HAP-1 (cell line): ENCODE results near the gene LATS2.

Source experiments
- DNase-seq, 2 experiments: peaks; one replicate each; pipeline ENCODE4 v3.0.0-alpha.2; 2016 to 2020; ENCODE audit warnings: low spot score in 2 of 2
- H3K27me3 ChIP-seq: fragments of 250-450 bp; sonication (Bioruptor Pico); 2 replicates; pipeline ENCODE4 v1.5.1; 2020; ENCODE audit warnings: low read depth, mild to moderate bottlenecking, moderate library complexity
- H3K36me3 ChIP-seq: fragments of 250-450 bp; sonication (Bioruptor Pico); replicated peaks from 2 replicates; pipeline ENCODE4 v1.5.1; 2020; ENCODE audit warnings: mild to moderate bottlenecking
- H3K4me1 ChIP-seq: fragments of 250-450 bp; sonication (Bioruptor Pico); 2 replicates; pipeline ENCODE4 v1.5.1; 2020; ENCODE audit warnings: mild to moderate bottlenecking
- H3K4me3 ChIP-seq: fragments of 250-450 bp; sonication (Bioruptor Pico); 2 replicates; pipeline ENCODE4 v1.5.1; 2020; ENCODE audit warnings: mild to moderate bottlenecking, moderate library complexity
- H3K9me3 ChIP-seq: fragments of 250-450 bp; sonication (Bioruptor Pico); 2 replicates; pipeline ENCODE4 v1.5.1; 2020; ENCODE audit warnings: mild to moderate bottlenecking, moderate library complexity
- in situ Hi-C: fragments of 300-500 bp; cut with MboI; formaldehyde crosslinking; loops from 3 replicates; pipeline ENCODE4 v1.14.3; 2020; ENCODE audit warnings: low sequenced_read_pairs, inconsistent platforms, mixed read lengths

The LATS2 gene

DNA sequence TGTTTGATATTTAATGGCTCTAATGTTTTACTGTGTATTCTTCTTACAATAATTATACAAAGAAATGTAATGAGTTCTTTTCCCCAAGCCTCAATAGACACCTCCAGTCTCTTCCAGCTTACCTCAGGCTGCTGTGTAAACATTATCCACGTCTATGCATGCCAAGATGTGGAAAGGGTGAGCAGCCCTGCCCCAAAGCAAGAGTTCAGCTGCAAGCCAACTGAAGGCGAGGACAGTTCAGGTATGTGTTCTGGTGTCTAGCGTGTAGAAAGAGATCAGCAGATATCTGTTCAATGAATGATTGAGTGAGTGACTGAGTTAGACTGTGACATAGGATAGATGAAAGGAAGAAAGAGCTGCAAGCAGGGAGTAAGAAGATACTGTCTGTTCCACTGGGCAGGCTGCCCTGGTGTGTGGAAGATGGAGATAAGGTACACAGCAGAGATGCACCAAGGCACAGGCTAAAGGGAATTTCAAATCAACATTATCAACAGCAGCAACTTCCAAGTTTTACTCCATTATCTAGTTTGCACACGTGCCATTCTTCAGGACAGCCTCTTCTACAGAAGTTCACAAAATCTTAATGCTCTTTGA, 66.0 kb downstream of the LATS2 start:
- Histone ChIP-seq H3K27me3 (no peaks in the 10 kb centered on the region), H3K4me3 (no peak overlapping the region), H3K9me3 (no peaks in the 10 kb centered on the region), H3K36me3 (peaks cover 11% of the 10 kb centered on the region), H3K4me1 (no peaks in the 10 kb centered on the region; the same call in 1 of the 2 replicates)
- in situ Hi-C loops: no loop called here
- no peak for DNase-seq

DNA sequence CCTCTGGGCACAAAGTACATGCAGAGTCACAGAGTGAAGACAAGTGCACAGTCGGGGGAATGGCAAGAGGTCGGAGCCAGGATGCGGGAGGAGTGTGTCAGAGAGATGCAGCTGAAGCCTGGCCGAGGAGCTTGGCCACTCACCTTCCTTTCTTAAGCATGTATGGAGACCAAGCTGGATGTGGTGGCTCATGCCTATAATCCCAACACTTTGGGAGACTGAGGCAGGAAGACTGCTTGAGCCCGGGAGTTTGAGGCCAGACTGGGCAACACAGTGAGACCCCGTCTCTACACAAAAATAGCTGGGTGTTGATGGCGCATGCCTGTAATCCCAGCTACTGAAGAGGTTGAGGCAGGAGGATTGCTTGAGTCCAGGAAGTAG, 67.0 kb downstream of the LATS2 start:
- H3K36me3 ChIP-seq: peaks cover 15% of the 10 kb centered on the region
- no peak for DNase-seq
- no peak overlapping the region for H3K4me3 ChIP-seq
- H3K4me1 ChIP-seq: no peaks in the 10 kb centered on the region; the same call in 1 of the 2 replicates
- H3K9me3 ChIP-seq: no peaks in the 10 kb centered on the region
- in situ Hi-C loops: no loop called here
- no peaks in the 10 kb centered on the region for H3K27me3 ChIP-seq

DNA sequence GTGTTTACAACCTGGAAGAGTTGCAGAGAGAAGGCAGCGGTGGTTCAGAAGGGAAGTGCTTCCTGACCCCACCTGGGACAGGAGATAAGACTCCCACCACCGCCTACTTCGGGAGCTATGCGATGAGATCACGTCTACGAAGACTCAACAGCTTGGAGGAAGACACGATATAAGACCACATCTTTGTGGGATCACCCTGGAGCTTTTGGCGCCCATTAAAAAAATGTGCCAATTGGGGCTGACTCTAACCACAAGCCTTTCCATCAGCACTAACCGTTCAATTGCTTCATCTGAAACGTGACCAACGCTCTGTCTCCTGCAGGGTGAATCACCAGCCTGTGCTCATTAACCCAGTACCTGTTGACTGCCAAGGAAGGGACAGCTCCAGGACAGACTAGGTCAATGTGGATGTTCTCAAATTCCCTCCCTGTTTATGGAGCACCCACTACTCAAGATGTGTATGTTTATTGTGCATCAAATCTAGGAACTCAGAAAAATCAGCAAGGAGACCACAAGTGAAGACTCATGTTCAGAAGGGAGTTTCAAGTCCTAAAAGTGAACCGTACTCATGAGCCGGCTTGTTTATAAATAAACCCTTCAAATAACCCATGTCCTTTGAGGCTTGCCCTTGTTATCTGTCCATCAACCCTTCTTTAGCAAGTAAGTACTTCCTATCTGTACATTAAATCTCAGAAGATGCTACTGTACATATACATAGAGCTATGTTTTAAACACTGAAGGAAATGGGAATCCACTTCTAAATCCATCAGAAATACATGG, 67.5 kb downstream of the LATS2 start:
- Histone ChIP-seq H3K9me3 (no peaks in the 10 kb centered on the region), H3K36me3 (peaks cover 20% of the 10 kb centered on the region), H3K4me3 (no peak overlapping the region), H3K27me3 (no peaks in the 10 kb centered on the region), H3K4me1 (no peaks in the 10 kb centered on the region; the same call in 1 of the 2 replicates)
- in situ Hi-C loops: no loop called here
- DNase-seq: no peak

DNA sequence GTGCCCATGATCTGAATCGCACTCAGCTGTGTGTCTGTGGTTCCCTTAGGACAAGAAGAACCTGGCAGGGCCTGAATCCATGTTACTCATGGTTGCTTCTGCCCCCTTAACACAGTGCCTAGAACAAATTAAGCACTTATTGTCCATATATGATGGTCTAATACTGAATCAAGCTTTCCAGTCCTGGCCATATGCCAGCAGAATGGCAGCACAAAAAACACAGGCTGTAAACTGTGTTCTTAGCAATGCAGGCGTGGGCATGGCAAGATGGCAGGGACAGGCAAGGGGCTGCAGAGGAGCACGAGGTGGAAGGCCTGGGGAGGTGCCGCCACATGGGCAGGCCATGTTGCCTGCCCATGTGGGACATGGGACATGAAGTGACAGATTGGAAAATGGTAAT, 68.2 kb downstream of the LATS2 start:
- Histone ChIP-seq H3K4me1 (no peaks in the 10 kb centered on the region; the same call in 1 of the 2 replicates), H3K4me3 (no peak overlapping the region), H3K27me3 (no peaks in the 10 kb centered on the region), H3K36me3 (peaks cover 26% of the 10 kb centered on the region), H3K9me3 (no peaks in the 10 kb centered on the region)
- DNase-seq: no peak
- in situ Hi-C loops: no loop called here

DNA sequence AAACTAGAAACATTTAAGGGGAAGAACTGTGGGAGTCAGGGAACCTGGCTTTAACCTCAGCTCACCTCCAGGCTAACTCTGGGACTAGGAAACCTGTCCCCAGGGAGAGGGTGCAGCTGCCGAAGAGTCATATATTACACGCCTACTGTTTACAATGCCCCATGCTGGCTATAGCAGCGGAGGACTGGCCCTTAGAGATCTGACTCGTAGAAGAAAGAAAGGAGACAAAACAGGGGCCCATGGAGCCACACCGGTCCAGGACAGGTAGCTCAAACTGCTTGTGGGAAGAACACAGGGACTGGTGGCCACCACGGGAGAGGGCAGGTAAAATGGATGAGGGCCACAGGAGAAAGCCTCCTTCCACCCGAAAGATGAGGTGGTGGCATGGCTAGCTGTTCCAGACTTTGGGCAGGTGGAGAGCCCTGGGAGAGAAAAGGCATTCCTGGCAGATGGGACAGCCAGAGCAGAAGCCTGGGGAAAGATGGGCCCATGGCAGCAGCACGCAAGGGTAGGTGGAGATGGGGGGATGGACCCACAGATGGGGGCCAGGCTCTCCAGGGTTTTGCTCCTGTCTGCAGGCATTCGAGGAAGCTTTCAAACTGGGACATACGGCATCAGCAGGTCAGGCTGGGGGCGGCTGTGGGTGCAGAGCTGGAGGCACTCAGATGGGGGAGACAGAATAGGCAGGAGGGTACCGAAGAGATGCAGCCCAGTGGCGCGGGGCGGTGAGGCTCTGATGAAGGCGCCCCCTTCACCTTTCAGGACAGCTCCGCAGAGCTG, 69.5 kb downstream of the LATS2 start:
- Histone ChIP-seq H3K4me3 (no peak overlapping the region), H3K4me1 (no peaks in the 10 kb centered on the region), H3K9me3 (no peaks in the 10 kb centered on the region), H3K27me3 (no peaks in the 10 kb centered on the region), H3K36me3 (peaks cover 33% of the 10 kb centered on the region)
- DNase-seq: no peak
- in situ Hi-C loops: no loop called here

DNA sequence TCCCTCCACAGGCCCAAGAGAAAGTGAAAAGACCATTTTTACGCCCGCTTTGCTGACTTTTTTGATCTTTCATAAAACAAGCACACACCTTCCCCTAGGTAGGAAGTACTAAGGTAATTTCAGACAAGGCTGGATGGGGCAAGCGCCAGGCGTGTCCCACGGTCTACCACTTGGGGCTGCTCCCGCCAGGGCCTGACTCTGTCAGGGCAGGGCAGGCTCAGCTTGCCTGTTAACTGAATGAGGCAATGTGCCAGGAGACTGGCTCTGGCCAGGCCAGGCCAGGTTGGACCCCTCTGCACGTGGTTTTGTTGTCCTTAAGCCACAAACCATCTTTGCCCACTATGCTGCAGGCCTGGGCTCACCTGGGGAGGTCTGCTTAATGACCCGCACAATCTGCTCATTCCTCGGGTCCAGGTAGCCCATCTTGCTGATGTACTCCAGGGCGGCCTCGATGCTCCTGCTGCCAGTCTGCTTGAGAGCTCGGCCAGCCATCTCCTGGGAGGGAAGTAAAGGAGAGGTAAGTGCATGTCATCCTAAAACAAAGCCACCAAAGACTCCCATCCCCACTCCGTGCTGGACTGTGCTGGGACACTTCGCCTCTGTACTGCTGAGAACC, 70.4 kb downstream of the LATS2 start:
- in situ Hi-C loops: no loop called here
- peaks cover 39% of the 10 kb centered on the region for H3K36me3 ChIP-seq

DNA sequence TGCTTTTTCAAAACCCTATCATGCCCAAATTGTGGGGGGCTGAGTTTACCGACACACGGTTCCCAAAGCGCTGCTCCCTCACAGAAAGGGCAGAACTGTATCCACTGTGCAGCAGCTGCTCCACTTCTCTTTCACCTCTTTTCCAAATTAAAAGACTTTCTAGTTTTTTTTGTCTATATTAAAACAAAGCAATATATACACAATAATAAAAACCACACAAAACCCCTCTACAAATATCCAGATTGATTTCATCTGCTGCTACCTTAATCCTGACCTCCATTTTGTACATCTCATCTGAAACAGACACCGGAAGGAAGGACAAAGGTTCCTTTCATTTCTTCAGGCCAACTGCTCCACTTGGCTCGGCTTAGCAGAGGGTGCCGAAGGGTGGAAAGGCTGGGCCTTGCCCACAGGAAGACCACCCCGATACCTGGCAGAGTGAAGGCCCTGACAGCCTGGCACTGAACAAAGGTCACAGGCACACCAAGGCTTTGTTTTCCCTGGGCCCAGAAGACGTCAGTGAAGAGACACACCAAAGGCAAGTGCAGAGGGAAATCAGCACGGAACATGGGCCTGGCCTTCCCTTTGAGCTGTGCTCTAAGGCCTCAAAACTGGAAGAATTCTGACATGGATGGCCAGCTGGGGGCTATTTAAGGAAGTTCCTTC, 71.6 kb downstream of the LATS2 start:
- H3K9me3 ChIP-seq: no peaks in the 10 kb centered on the region
- peaks cover 39% of the 10 kb centered on the region for H3K36me3 ChIP-seq
- no peak for DNase-seq
- H3K27me3 ChIP-seq: no peaks in the 10 kb centered on the region
- in situ Hi-C loops: no loop called here
- no peak overlapping the region for H3K4me3 ChIP-seq
- H3K4me1 ChIP-seq: no peaks in the 10 kb centered on the region

More for the DNA sequence above, 70.4 kb downstream of the LATS2 start:
- H3K27me3 ChIP-seq: no peaks in the 10 kb centered on the region
- H3K9me3 ChIP-seq: no peaks in the 10 kb centered on the region
- DNase-seq: no peak
- no peaks in the 10 kb centered on the region for H3K4me1 ChIP-seq
- H3K4me3 ChIP-seq: no peak overlapping the region

DNA sequence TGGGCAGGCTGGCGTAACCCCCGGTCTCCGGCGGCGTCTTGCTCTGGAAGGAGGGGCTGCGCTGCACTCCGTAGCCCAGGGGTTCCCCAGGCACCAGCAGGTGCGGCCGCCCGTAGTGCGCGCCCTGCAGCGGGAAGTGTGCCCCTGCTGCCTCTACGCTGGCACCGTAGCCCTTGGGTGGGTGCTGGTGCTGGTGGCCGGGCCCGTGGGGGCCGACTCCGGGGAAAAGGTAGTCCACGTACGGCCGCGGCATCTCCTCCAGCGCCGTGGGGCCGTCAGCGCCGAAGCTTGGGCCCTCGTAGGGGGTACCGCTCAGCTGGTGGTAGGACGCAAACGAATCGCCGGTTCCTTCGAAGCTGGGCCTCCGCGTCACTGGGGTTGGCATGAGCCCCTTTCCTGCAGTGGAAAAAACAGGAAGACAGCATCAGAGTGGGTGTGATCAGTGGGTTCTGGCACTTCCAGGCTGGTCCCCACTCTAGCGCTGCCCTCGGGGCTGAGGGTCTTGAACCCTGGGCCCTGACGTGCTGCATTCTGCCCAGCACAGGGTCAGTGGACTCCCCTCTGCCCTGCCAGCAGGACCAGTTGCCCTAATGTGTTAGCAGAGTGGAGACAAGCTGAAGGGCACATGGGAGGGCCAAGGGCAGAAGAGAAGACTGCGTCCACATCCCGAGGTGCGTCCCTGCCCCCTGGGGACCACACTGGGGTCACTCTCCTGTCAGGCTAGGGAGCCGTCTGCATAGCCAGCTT, 72.3 kb downstream of the LATS2 start:
- in situ Hi-C loops: no loop called here
- peaks cover 39% of the 10 kb centered on the region for H3K36me3 ChIP-seq
- DNase-seq: no peak
- no peak overlapping the region for H3K4me3 ChIP-seq
- H3K9me3 ChIP-seq: no peaks in the 10 kb centered on the region
- H3K4me1 ChIP-seq: no peaks in the 10 kb centered on the region
- H3K27me3 ChIP-seq: no peaks in the 10 kb centered on the region

DNA sequence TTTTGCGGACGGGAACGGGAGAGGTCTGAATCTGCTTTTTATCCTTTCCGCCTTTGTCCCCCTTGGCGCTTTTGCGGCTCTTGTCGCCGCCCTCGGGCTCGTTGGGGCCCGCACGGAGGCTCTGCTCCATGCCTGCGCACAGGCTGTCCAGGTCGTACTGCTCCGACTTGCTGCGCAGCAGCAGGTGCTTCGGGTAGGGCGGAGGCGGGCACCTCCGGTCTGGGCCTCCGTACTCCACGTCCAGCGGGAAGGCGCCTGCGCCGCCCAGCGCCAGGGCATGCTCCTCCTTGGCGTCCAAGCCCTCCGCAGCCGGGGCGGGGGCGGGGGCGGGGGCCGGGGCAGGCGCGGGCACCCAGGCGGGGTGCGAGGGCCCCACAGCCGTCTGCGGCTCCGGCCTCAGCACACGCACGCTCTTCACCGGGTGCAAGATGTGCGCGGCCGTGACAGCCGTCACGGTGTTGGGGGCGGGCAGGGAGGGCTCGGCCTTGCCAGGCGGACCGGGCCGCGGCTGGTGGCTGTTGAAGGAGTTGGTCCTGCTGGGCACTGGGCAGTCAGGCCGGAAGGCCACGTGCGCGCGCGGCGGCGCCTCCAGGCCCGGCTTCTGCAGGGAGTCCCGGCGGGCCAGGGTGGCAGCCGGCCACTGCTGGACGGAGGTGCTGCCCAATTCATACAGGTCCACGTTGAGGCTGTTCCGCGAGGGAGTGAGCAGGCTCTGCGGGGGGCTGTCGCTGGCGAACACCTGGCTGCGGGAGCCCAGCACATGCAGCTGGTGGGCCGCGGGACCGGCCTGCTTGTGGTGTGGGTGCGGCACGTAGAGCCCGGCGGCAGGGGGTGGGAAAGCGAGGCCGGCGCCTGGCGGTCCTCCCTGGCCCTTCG, 73.1 kb downstream of the LATS2 start:
- H3K4me3 ChIP-seq: no peak overlapping the region
- no peak for DNase-seq
- H3K4me1 ChIP-seq: no peaks in the 10 kb centered on the region
- no peaks in the 10 kb centered on the region for H3K9me3 ChIP-seq
- in situ Hi-C loops: no loop called here
- H3K36me3 ChIP-seq: peaks cover 42% of the 10 kb centered on the region
- H3K27me3 ChIP-seq: no peaks in the 10 kb centered on the region

DNA sequence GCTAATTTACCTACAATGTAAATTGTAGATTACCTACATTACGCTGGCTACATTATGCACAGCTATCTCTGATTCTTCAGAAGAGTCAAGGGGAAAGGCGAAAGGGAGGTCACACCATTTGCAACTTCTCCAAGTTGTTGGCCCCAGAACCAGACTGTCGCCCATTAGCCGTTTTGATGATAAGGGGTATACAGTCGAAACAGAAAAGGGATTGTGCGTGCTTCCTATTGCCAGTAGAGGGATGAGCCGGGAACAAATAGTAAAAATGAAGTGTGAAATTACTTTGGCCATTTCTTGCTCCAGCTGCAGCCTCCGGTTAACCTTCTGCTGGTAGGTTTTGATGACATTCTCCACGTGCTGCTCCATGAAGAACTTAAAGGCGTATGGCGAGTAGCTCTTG, 73.8 kb downstream of the LATS2 start:
- DNase-seq: no peak
- no peaks in the 10 kb centered on the region for H3K9me3 ChIP-seq
- no peaks in the 10 kb centered on the region for H3K27me3 ChIP-seq
- peaks cover 46% of the 10 kb centered on the region for H3K36me3 ChIP-seq
- no peak overlapping the region for H3K4me3 ChIP-seq
- in situ Hi-C loops: no loop called here
- H3K4me1 ChIP-seq: no peaks in the 10 kb centered on the region

DNA sequence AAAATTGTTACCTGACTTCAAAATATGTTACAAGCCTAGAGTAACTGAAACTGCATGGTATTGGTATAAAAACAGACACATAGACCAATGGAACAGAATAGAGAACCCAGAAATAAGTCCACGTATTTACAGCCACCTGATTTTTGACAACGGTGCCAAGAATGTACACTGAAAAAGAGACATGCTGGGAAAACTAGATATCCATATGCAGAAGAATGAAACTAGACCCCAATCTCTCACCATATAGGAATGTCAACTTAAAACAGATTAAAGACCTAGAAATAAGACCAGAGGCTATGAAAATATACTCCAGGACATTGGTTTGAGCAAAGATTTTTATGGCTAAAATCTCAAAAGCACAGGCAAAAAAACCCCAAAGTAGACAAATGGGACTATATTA, 76.5 kb downstream of the LATS2 start:
- H3K36me3 ChIP-seq: peaks cover 60% of the 10 kb centered on the region
- H3K4me1 ChIP-seq: no peaks in the 10 kb centered on the region
- DNase-seq: no peak
- H3K4me3 ChIP-seq: no peak overlapping the region
- no peaks in the 10 kb centered on the region for H3K9me3 ChIP-seq
- no peaks in the 10 kb centered on the region for H3K27me3 ChIP-seq
- in situ Hi-C loops: no loop called here

DNA sequence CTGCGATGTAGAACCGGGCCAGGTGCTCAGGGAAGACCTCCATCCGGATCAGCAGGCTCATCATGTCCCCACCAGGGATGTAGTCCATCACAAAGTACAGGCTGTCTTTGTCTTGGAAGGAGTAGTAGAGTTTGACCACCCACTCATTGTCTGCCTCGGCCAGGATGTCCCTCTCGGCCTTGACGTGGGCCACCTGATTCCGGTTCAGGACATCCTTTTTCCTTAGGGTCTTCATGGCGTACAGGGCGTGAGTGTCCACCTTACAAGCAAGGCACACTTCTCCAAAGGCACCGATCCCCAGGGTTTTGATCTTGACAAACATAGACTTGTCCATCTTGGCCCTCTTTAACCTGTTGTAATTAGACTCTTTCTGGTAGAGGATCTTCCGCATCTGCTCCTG, 78.0 kb downstream of the LATS2 start:
- Histone ChIP-seq H3K4me1 (no peaks in the 10 kb centered on the region), H3K4me3 (no peak overlapping the region), H3K27me3 (no peaks in the 10 kb centered on the region), H3K9me3 (no peaks in the 10 kb centered on the region), H3K36me3 (peaks cover 62% of the 10 kb centered on the region)
- no peak for DNase-seq
- in situ Hi-C loops: no loop called here
